Measurements from ENCODE around the gene RAPGEF6.

The RAPGEF6 gene

DNA sequence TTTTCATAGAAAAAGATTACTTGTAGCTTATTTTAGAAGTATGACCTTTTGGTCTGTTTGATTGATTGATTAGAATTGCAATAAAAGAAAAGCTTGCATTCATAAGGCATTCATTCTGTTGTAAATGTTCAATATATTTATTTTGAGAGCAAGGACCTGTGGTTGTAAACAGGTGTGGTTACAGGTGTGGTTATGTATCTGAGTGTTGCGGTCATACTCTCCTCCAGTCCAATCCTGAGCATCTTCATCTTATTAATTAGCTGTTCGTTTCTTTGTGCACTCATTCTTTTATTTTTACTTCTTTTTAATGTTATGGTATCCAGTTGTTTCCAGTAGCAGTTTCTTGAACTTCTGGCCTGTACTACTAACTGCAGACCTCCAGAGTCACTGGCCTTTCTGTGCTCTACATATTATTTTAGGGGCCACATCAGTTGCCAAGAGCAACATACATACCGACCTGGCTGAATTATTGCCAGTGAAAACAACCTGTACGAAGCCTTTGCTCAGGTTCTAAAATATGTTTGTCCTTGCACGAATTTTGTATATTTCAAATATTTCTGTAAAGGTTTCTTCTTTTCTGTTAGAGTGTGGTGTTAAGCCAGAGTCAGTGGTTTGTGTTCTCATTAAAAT lies 242.4 kb downstream of the RAPGEF6 start:
- no peak overlapping the region for H3K27ac ChIP-seq
- TF ChIP-seq, protein P1, sequence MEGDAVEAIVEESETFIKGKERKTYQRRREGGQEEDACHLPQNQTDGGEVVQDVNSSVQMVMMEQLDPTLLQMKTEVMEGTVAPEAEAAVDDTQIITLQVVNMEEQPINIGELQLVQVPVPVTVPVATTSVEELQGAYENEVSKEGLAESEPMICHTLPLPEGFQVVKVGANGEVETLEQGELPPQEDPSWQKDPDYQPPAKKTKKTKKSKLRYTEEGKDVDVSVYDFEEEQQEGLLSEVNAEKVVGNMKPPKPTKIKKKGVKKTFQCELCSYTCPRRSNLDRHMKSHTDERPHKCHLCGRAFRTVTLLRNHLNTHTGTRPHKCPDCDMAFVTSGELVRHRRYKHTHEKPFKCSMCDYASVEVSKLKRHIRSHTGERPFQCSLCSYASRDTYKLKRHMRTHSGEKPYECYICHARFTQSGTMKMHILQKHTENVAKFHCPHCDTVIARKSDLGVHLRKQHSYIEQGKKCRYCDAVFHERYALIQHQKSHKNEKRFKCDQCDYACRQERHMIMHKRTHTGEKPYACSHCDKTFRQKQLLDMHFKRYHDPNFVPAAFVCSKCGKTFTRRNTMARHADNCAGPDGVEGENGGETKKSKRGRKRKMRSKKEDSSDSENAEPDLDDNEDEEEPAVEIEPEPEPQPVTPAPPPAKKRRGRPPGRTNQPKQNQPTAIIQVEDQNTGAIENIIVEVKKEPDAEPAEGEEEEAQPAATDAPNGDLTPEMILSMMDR (conservative IDR thresholded peaks at IDR 0.05), result no peak

DNA sequence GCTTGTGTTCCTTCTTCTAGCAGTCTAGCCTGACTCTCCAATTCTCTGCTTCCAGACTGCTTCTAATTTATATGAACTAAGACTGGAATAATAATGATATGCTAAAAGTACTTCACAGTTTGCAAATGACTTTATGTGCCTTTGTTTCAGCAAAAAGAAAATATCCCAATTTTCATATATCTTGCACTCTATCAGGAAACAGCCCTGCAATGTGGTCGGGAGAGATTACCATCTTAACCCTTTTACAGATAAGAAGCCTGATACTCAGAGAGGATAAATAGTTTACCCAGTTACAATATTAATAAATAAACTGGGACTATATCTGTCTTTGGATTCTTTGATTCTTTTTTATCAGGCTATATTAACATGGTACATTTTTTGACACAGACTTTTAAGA lies 245.2 kb downstream of the RAPGEF6 start:
- H3K27ac ChIP-seq, result no peak overlapping the region; the same call in 1 of the 2 replicates
- TF ChIP-seq, protein P1 (conservative IDR thresholded peaks at IDR 0.05), result no peak

DNA sequence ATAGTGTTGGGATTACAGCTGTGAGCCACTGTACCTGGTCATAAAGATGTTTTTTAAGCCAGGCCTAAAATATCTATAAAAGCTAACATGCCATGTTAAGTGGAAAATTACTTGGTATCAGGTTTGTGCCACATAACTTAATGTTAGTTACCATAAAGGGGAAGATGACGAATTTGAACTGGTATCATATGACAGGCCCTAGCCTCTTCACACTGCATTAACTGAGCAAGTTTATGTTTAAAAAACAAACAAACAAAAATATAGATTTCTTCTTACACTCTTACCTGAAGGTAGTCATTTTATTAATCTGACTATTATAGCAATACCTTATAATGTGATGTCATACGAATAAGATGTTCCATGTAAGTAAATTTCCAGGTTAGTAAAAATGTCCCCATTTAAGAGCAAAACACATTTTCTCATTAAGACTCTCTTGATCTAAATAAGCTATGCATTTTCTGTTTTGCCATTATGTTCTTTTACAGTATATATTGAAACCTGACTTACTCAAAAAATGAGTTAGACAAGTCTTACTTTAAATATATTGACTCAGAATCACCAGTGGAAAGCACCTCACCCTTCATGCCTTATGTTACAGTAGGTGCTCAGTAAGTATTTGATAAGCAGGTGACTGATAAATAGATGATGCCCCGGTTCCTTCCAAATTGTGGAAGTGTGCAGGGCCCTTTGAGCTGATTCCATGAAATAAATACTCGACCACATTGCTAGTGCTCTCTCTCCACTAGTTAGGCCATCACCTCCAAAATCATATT lies 245.7 kb downstream of the RAPGEF6 start:
- no peak overlapping the region; the same call in 1 of the 2 replicates for H3K27ac ChIP-seq
- TF ChIP-seq, protein P1 (conservative IDR thresholded peaks at IDR 0.05), result no peak

DNA sequence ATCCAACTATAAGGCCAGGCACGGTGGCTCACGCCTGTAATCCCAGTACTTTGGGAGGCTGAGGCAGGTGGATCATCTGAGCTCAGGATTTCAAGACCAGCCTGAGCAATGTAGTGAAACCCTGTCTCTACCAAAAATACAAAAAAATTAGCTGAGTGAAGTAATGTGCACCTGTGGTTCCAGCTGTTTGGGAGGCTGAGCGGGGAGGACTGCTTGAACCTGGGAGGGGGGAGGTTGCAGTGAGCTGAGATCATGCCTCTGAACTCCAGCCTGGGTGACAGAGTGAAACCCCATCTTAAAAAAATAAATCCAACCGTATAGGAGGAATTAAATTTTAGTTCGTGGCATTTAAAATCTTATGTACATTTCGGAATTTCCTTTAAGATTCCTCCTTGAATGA lies 247.8 kb downstream of the RAPGEF6 start:
- H3K27ac ChIP-seq, result peak overlapping the region; percentile 73
- TF ChIP-seq, protein P1 (conservative IDR thresholded peaks at IDR 0.05), result no peak

DNA sequence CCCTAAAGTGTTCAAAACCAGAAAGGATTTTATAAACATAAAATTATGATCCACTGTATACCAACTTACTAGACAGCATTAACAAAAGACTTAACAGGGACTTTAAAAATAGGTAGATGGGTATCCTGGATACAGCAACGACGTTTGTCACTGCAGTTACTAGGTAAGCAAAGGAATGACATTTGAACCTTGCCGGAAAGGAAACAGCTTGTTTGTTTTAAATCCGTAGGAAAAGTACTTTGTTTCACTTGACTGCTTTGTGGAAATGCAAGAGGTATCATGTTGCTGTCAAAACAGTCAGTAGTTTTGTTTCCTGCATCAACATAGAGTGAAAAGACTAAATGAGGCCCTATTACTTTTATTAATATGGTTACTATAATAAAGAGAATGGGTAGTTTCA lies 248.2 kb downstream of the RAPGEF6 start:
- TF ChIP-seq, protein P1 (conservative IDR thresholded peaks at IDR 0.05), result no peak
- H3K27ac ChIP-seq, result peak overlapping the region; percentile 73

DNA sequence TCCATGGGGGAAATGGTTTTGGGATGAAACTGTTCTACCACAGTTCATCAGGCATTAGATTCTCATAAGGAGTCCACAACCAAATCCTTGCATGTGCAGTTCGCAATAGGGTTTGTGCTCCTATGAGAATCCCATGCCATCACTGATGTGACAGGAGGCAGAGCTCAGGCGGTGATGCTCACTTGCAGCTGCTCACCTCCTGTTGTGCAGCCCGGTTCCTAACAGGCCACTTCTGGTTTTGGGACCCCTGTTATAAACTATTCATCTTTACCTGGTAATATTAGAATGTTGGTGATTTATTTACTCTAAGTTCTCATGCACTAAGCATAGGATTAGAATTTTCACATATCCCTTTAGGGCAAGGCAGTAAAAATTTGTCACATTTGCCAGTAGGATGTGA lies 248.9 kb downstream of the RAPGEF6 start:
- H3K27ac ChIP-seq, result peak overlapping the region; percentile 73
- TF ChIP-seq, protein P1 (conservative IDR thresholded peaks at IDR 0.05), result no peak

DNA sequence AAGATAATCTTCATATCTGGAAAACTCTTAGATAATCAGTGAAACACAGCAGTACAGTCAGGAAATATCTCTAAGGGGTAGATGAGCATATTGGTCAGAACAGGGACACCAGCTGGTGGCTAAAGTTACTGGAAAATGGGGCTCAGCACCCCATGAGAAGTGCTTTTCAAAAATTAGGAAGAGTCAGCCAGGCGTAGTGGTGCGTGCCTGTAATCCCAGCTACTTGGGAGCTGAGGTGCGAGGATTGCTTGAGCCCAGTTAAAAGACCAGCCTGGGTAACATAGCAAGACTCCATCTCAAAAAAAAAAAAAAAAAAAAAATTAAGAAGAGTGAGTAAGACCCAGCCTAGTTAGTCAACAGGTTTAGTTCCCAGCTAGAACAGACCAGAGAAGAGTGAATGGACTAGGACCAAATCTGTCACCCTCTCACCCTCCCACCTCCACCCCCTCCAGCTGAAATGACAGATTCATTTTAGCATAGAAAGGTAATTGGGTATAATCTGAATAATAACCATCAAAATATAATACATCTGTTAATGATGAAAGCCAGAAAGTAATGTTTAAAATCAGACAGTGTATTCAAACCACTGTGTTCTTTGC lies 250.3 kb downstream of the RAPGEF6 start:
- TF ChIP-seq, protein P1 (conservative IDR thresholded peaks at IDR 0.05), result no peak
- H3K27ac ChIP-seq, result peak overlapping the region; percentile 73
